Testis (tissue), 2 donors: ENCODE results near the gene RGS17.

ENCODE experiments used
- POLR2A ChIP-seq: fragments of 450-650 bp; IDR thresholded peaks from one replicate; pipeline ENCODE4 v1.6.1; 2017; ENCODE audit warnings: antibody characterized with exemption, mild to moderate bottlenecking, moderate library complexity
- TF ChIP-seq, protein P1 (sequence below), 3 experiments: fragments of 450-650 bp in 2 of 3; fragments of 200-600 bp in 1 of 3; sonication (generic) in 1 of 3; IDR thresholded peaks; one replicate each; pipeline ENCODE4 v1.5.1; 2016 to 2019; ENCODE audit warnings: antibody characterized with exemption in 3 of 3, mild to moderate bottlenecking in 2 of 3, moderate library complexity in 1 of 3

- TF ChIP-seq, protein P1, sequence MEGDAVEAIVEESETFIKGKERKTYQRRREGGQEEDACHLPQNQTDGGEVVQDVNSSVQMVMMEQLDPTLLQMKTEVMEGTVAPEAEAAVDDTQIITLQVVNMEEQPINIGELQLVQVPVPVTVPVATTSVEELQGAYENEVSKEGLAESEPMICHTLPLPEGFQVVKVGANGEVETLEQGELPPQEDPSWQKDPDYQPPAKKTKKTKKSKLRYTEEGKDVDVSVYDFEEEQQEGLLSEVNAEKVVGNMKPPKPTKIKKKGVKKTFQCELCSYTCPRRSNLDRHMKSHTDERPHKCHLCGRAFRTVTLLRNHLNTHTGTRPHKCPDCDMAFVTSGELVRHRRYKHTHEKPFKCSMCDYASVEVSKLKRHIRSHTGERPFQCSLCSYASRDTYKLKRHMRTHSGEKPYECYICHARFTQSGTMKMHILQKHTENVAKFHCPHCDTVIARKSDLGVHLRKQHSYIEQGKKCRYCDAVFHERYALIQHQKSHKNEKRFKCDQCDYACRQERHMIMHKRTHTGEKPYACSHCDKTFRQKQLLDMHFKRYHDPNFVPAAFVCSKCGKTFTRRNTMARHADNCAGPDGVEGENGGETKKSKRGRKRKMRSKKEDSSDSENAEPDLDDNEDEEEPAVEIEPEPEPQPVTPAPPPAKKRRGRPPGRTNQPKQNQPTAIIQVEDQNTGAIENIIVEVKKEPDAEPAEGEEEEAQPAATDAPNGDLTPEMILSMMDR (IDR thresholded peaks at IDR 0.05), result no peak
- TF ChIP-seq POLR2A, result no peak
These were observed 29.6 kb downstream of the RGS17 start for GRCh38 chr6:153101461-153101860.
